Endothelial cell of umbilical vein (primary cell): ENCODE results near the gene CCDC91.

Experiments
- CTCF ChIP-seq, 2 donors: IDR thresholded peaks; 1 replicate in 1 of 2; 2 replicates in 1 of 2; pipeline ENCODE4 v1.5.1; 2011; ENCODE audit warnings: low read length in 2 of 2, mild to moderate bottlenecking in 2 of 2, moderate library complexity in 2 of 2, control low read depth in 1 of 2, inconsistent platforms in 1 of 2, low read depth in 1 of 2; ENCODE audit not compliant: insufficient read depth in 1 of 2; ENCODE audit errors: extremely low read depth in 1 of 2
- EZH2 ChIP-seq: IDR thresholded peaks from 2 replicates; pipeline ENCODE4 v1.6.1; 2012; ENCODE audit warnings: borderline replicate concordance, low read depth, mild to moderate bottlenecking, moderate library complexity, low read length, inconsistent platforms; ENCODE audit not compliant: severe bottlenecking
- JUN ChIP-seq: IDR thresholded peaks from 2 replicates; pipeline ENCODE4 v1.6.1; 2011; ENCODE audit warnings: borderline replicate concordance, low read depth; ENCODE audit not compliant: insufficient read length, insufficient read depth
- MAX ChIP-seq: IDR thresholded peaks from 2 replicates; pipeline ENCODE4 v1.6.1; 2011; ENCODE audit not compliant: insufficient read depth, insufficient read length
- POLR2AphosphoS5 ChIP-seq: IDR thresholded peaks from 2 replicates; pipeline ENCODE4 v1.6.1; 2012; ENCODE audit warnings: low read depth, mild to moderate bottlenecking, control low read depth, low read length, moderate library complexity; ENCODE audit not compliant: insufficient read depth

GRCh38 chr12:28191051-28192048 is 1.1 kb downstream of the CCDC91 start:
- no peak for TF ChIP-seq CTCF (IDR thresholded peaks at IDR 0.05; ENCODE audit: extremely low read depth in 1 of 2, insufficient read depth in 1 of 2, low read depth in 1 of 2, low read length in 2 of 2)
- TF ChIP-seq POLR2AphosphoS5: no peak
- no peak for TF ChIP-seq JUN
- no peak for TF ChIP-seq EZH2
- TF ChIP-seq MAX: no peak
